Left ventricle myocardium superior (tissue), 1 donor: Measurements from ENCODE around the gene FDPS. TPM values are rescaled to one million over a fixed set of nuclear protein-coding genes. Genes with fewer than 3 reads are reported as not detected.
"Not testable (repeated sequence)": the region's sequence is repeated elsewhere in the genome, so short reads cannot be mapped to it uniquely, and the experiment has no call there.

Source experiments
- ATAC-seq: fragments of 200-7000 bp; cut with Tn5 transposase; one replicate; pipeline ENCODE4 v1.9.1; 2020; ENCODE audit warnings: mild to moderate bottlenecking, moderate library complexity
- DNase-seq: peaks from one replicate; pipeline ENCODE4 v3.0.0-alpha.2; 2020
- intact Hi-C: fragments of 100-400 bp; cut with micrococcal nuclease; formaldehyde crosslinking; loops from one replicate; pipeline ENCODE4 v1.11.0; 2022
- total RNA-seq: library from RNA; stranded (reverse); fragmentation: NEBNext Ultra II Directional; extraction: Animal tissue kit (Norgen Biotek cat#: 25700); gene quantifications from one replicate; pipeline ENCODE4 v1.2.1, GENCODE V29; 2021
- donor health status: DM: no; HTN: yes; CAD: no; lungs with severe emphysema.

The FDPS gene
- total RNA-seq, 1 donor from 2014 or later, result 78.4 TPM

GRCh38 chr1:155282488-155283091 is 26.1 kb upstream of the FDPS start:
- ATAC-seq, result no peak

GRCh38 chr1:155284476-155284875 is 24.2 kb upstream of the FDPS start:
- ATAC-seq (no peak), DNase-seq (no peak)
- intact Hi-C loops, result no loop called here

More at GRCh38 chr1:155282488-155283091, 26.1 kb upstream of the FDPS start:
- intact Hi-C loops, result no loop called here
- DNase-seq, result no peak

GRCh38 chr1:155285063-155285462 is 23.6 kb upstream of the FDPS start:
- intact Hi-C loops, result no loop called here
- DNase-seq (no peak), ATAC-seq (no peak)

- DNase-seq (no peak), ATAC-seq (no peak)
- intact Hi-C loops, result no loop called here
These were observed 23.0 kb upstream of the FDPS start for GRCh38 chr1:155285631-155286044.

GRCh38 chr1:155286544-155286943 is 22.1 kb upstream of the FDPS start:
- DNase-seq (no peak), ATAC-seq (no peak)
- intact Hi-C loops, result no loop called here

- intact Hi-C loops, result no loop called here
- no peak for ATAC-seq
- no peak for DNase-seq
These were observed 20.6 kb upstream of the FDPS start for GRCh38 chr1:155287987-155288543.

GRCh38 chr1:155291006-155291405 is 17.7 kb upstream of the FDPS start:
- ATAC-seq, intact Hi-C loops, DNase-seq: not testable (repeated sequence)

GRCh38 chr1:155293086-155293749 is 15.4 kb upstream of the FDPS start:
- DNase-seq, result no peak
- no peak for ATAC-seq
- intact Hi-C loops, result no loop called here

- intact Hi-C loops, result no loop called here
- ATAC-seq (peak; percentile 17), DNase-seq (no peak)
These were observed 14.0 kb upstream of the FDPS start for GRCh38 chr1:155294520-155295182.

- ATAC-seq, result peak; percentile 38
- DNase-seq, result no peak
- intact Hi-C loops, result no loop called here
These were observed 13.3 kb upstream of the FDPS start for GRCh38 chr1:155295183-155295941.

- ATAC-seq, result no peak
- DNase-seq, result no peak
- intact Hi-C loops, result no loop called here
These were observed 12.8 kb upstream of the FDPS start for GRCh38 chr1:155295942-155296267.

- intact Hi-C loops, result no loop called here
- DNase-seq (no peak), ATAC-seq (no peak)
These were observed 12.0 kb upstream of the FDPS start for GRCh38 chr1:155296661-155297060.

- intact Hi-C loops, result no loop called here
- DNase-seq, result no peak
- ATAC-seq, result no peak
These were observed 11.3 kb upstream of the FDPS start for GRCh38 chr1:155297384-155297783.

GRCh38 chr1:155300024-155300423 is 8.6 kb upstream of the FDPS start:
- intact Hi-C loops, result no loop called here
- no peak for ATAC-seq
- DNase-seq, result no peak

- DNase-seq (no peak), ATAC-seq (no peak)
- intact Hi-C loops, result no loop called here
These were observed 7.9 kb upstream of the FDPS start for GRCh38 chr1:155300553-155301329.

- no peak for DNase-seq
- intact Hi-C loops, result no loop called here
- ATAC-seq, result no peak
These were observed 7.3 kb upstream of the FDPS start, which contains the start of gene PKLR for GRCh38 chr1:155301342-155301841. Gene PKLR, minus strand, starts transcription at chr1:155301438. Its CDS starts 43 bp downstream, at chr1:155301395.

GRCh38 chr1:155304558-155305063 is 4.1 kb upstream of the FDPS start:
- ATAC-seq, result no peak
- intact Hi-C loops, result no loop called here
- no peak for DNase-seq

- intact Hi-C loops, result no loop called here
- DNase-seq (no peak), ATAC-seq (no peak)
These were observed 2.7 kb upstream of the FDPS start for GRCh38 chr1:155305881-155306391.
